Spleen (tissue), 7 donors: ENCODE results near the gene TACC2.

Experiments used
- POLR2A ChIP-seq, 3 donors: fragments of 450-650 bp; IDR thresholded peaks; one replicate each; pipeline ENCODE4 v1.5.1; 2017; ENCODE audit warnings: antibody characterized with exemption in 3 of 3, mild to moderate bottlenecking in 1 of 3
- POLR2AphosphoS5 ChIP-seq, 3 donors: sonication (generic); formaldehyde crosslinking; IDR thresholded peaks; one replicate each; pipeline ENCODE4 v1.5.1; 2017; ENCODE audit warnings: antibody characterized with exemption in 3 of 3
- TF ChIP-seq, protein P1 (sequence below), 11 experiments: fragments of 200-600 bp in 7 of 11; fragments of 450-650 bp in 4 of 11; sonication (generic) in 4 of 11; IDR thresholded peaks in 8 of 11; conservative IDR thresholded peaks in 3 of 11; 1 replicate in 7 of 11; 2 replicates in 4 of 11; pipeline versions ENCODE4 v1.4.0 to v1.8.0; 2016 to 2021; ENCODE audit warnings: antibody characterized with exemption in 11 of 11, inconsistent platforms in 4 of 11, mild to moderate bottlenecking in 1 of 11
- donor health status: DM: no; HTN: no; CAD: no; lungs with moderate emphysema.
- donor health status: DM: no; HTN: no; CAD: no.
- donor health status: DM: no; HTN: no; CAD: no.

- TF ChIP-seq, protein P1, sequence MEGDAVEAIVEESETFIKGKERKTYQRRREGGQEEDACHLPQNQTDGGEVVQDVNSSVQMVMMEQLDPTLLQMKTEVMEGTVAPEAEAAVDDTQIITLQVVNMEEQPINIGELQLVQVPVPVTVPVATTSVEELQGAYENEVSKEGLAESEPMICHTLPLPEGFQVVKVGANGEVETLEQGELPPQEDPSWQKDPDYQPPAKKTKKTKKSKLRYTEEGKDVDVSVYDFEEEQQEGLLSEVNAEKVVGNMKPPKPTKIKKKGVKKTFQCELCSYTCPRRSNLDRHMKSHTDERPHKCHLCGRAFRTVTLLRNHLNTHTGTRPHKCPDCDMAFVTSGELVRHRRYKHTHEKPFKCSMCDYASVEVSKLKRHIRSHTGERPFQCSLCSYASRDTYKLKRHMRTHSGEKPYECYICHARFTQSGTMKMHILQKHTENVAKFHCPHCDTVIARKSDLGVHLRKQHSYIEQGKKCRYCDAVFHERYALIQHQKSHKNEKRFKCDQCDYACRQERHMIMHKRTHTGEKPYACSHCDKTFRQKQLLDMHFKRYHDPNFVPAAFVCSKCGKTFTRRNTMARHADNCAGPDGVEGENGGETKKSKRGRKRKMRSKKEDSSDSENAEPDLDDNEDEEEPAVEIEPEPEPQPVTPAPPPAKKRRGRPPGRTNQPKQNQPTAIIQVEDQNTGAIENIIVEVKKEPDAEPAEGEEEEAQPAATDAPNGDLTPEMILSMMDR (IDR thresholded peaks at IDR 0.05 in 8 of 11, conservative IDR thresholded peaks at IDR 0.05 in 3 of 11), result no peak
- no peak for TF ChIP-seq POLR2AphosphoS5 (IDR thresholded peaks at IDR 0.05)
- no peak for TF ChIP-seq POLR2A (IDR thresholded peaks at IDR 0.05)
Observed at GRCh38 chr10:122201401-122201800, 212.4 kb downstream of the TACC2 start.
